Ishikawa (cell line): Measurements from ENCODE around the gene DNAJB13.

Experiments used
- NFIC ChIP-seq: IDR thresholded peaks from 2 replicates; pipeline ENCODE4 v1.6.1; 2012
- REST ChIP-seq: IDR thresholded peaks from 2 replicates; pipeline ENCODE4 v1.6.1; 2012; ENCODE audit warnings: low read depth, mild to moderate bottlenecking
- YY1 ChIP-seq: IDR thresholded peaks from 2 replicates; pipeline ENCODE4 v1.6.1; 2012; ENCODE audit warnings: low read depth

DNA sequence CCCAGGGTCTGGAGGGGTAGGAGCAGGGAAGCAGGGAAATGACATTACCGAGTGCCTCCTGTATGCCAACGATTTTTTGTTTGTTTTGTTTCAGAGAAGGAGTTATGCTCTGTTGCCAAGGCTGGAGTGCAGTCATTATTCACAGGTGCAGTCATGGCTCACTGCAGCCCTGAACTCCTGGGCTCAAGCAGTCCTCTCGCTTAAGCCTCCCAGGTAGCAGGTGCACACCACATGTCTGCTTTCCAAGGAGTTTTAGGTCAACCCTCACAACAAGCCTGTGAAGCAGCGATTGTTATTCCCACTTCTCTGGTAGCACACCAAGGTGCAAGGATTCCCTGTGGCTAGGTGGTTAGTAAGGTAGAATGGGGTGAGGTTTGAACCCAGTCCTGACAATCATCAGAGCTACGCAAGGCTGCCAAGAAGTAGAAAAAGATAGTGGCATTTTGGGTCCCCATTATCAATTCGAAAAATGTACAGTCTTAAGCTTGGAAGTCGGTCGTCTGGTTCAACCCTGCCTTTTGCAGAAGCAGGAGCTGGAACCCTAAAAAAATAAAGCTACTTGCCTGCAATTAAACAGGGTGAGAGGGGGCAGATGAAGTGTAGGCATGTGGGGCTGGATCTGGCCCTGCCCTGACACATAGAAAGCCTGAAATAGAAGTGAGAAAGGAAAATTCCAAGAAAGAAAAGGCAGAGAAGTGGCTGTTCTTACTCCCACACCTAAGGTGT, 48.9 kb downstream of the DNAJB13 start:
- TF ChIP-seq REST = no peak
- no peak for TF ChIP-seq YY1
- TF ChIP-seq NFIC = no peak
